ENCODE measurements around the gene CEND1. TPM values are rescaled to one million over a fixed set of nuclear protein-coding genes. Genes with fewer than 3 reads are reported as not detected.

The CEND1 gene
- total and polyA plus RNA-seq, 2 of the 13 experiments (the other 11 are each of a cell fraction or from before 2014, with no cell fraction given), result not detected

- TF ChIP-seq HDAC6 (IDR thresholded peaks at IDR 0.05; ENCODE audit: low read depth, low read length), result no peak
- no peak for TF ChIP-seq ATM (IDR thresholded peaks at IDR 0.05; ENCODE audit: borderline replicate concordance)
- no peak for TF ChIP-seq PBX3 (CRISPR knock-in tag; IDR thresholded peaks at IDR 0.05; ENCODE audit: borderline replicate concordance)
- TF ChIP-seq ZNF557 (CRISPR knock-in tag; IDR thresholded peaks at IDR 0.05), result 0 out of 2 replicates have a peak, but pooled peaks have one; percentile 46
- TF ChIP-seq ATF3 (CRISPR knock-in tag; IDR thresholded peaks at IDR 0.05), result 0 out of 2 replicates have a peak, but pooled peaks have one; percentile 11
- TF ChIP-seq NR2F1 (CRISPR knock-in tag; IDR thresholded peaks at IDR 0.05), result no peak
- no peak for TF ChIP-seq MIER2 (CRISPR knock-in tag; IDR thresholded peaks at IDR 0.05)
- no peak; the same call in 1 of the 2 replicates for TF ChIP-seq LBX2 (CRISPR knock-in tag; IDR thresholded peaks at IDR 0.05; ENCODE audit: borderline replicate concordance)
- TF ChIP-seq CEBPZ (IDR thresholded peaks at IDR 0.05; ENCODE audit: low read length), result no peak
- TF ChIP-seq ZNF800 (CRISPR knock-in tag; IDR thresholded peaks at IDR 0.05), result peak; percentile 82
- peak; percentile 5; the same call in 1 of the 2 replicates for TF ChIP-seq ESRRA (CRISPR knock-in tag; IDR thresholded peaks at IDR 0.05; ENCODE audit: low read depth)
- no peak for TF ChIP-seq SRSF9 (IDR thresholded peaks at IDR 0.05; ENCODE audit: borderline replicate concordance, insufficient read depth, low read depth, low read length, poor library complexity, severe bottlenecking)
- no peak for TF ChIP-seq LCORL (IDR thresholded peaks at IDR 0.05)
- no peak for TF ChIP-seq LCORL (CRISPR knock-in tag; IDR thresholded peaks at IDR 0.05)
- no peak for TF ChIP-seq ZNF224 (CRISPR knock-in tag; IDR thresholded peaks at IDR 0.05)
- TF ChIP-seq ELK4 (CRISPR knock-in tag; IDR thresholded peaks at IDR 0.05; ENCODE audit: borderline replicate concordance), result no peak
- TF ChIP-seq E2F2 (CRISPR knock-in tag; IDR thresholded peaks at IDR 0.05; ENCODE audit: borderline replicate concordance), result no peak
- no peak for TF ChIP-seq CEBPG (CRISPR knock-in tag; IDR thresholded peaks at IDR 0.05)
- TF ChIP-seq ZBTB21 (CRISPR knock-in tag; IDR thresholded peaks at IDR 0.05), result no peak
Observed at GRCh38 chr11:830295-831117, 40.6 kb upstream of the CEND1 start (continued).

Measured in HepG2 (cell line).